ENCODE results near the gene DNAJB13.

The DNAJB13 gene

DNA sequence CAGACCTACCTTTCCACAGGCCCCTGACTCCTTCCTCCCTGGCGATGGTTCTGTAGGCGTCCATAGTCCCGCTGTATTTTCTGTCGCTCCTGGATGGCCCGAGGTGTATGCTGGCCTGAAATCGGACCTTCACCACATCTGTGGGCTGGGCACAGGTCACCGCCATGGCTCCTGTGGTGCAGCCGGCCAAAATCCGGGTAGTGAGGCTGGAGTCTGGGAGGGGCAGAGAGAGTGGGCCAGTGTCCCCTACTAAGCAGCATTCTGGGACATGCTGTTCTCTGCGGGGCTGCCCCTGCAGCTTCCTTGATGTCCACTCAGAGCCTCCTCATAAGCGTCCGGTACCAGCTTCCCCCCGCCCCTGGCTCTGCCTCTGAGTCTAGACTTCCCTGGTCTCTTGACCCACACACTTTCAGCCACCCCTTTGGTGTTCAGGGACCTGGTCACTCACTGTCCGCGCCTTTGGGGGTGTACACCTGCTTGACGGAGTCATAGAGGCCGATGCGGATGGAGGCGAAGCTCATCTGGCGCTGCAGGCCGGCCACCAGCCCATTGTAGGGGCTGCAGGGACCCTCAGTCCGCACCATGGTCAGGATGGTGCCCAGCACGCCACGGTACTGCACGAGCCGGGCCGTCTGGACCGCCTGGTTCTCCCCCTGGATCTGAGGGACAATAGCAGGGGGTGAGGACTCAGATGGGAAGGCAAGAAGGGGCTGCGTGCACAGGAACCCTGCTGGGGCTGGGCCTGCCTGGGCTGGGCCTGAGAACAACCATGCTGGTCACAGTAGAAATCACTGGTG lies 55.1 kb downstream of the DNAJB13 start:
- no peak for TF ChIP-seq TSHZ2 (CRISPR knock-in tag; IDR thresholded peaks at IDR 0.05)
- TF ChIP-seq RARB (CRISPR knock-in tag; IDR thresholded peaks at IDR 0.05), result no peak
- TF ChIP-seq GLIS3 (CRISPR knock-in tag; IDR thresholded peaks at IDR 0.05), result no peak
- TF ChIP-seq ESRRG (CRISPR knock-in tag; IDR thresholded peaks at IDR 0.05), result no peak
- TF ChIP-seq ZC3H10 (CRISPR knock-in tag; IDR thresholded peaks at IDR 0.05), result no peak
- TF ChIP-seq SNAI2 (CRISPR knock-in tag; IDR thresholded peaks at IDR 0.05), result no peak
- TF ChIP-seq BACH2 (CRISPR knock-in tag; IDR thresholded peaks at IDR 0.05; ENCODE audit: borderline replicate concordance), result no peak
- TF ChIP-seq ZFP3 (CRISPR knock-in tag; IDR thresholded peaks at IDR 0.05), result no peak
- no peak for TF ChIP-seq PPARA (CRISPR knock-in tag; IDR thresholded peaks at IDR 0.05; ENCODE audit: borderline replicate concordance)
- TF ChIP-seq ZFP30 (CRISPR knock-in tag; IDR thresholded peaks at IDR 0.05), result no peak
- TF ChIP-seq ISL1 (CRISPR knock-in tag; IDR thresholded peaks at IDR 0.05), result no peak
- TF ChIP-seq ZNF70 (CRISPR knock-in tag; IDR thresholded peaks at IDR 0.05), result no peak
- no peak for TF ChIP-seq TCF4 (CRISPR knock-in tag; IDR thresholded peaks at IDR 0.05; ENCODE audit: borderline replicate concordance)
- TF ChIP-seq, protein P1, sequence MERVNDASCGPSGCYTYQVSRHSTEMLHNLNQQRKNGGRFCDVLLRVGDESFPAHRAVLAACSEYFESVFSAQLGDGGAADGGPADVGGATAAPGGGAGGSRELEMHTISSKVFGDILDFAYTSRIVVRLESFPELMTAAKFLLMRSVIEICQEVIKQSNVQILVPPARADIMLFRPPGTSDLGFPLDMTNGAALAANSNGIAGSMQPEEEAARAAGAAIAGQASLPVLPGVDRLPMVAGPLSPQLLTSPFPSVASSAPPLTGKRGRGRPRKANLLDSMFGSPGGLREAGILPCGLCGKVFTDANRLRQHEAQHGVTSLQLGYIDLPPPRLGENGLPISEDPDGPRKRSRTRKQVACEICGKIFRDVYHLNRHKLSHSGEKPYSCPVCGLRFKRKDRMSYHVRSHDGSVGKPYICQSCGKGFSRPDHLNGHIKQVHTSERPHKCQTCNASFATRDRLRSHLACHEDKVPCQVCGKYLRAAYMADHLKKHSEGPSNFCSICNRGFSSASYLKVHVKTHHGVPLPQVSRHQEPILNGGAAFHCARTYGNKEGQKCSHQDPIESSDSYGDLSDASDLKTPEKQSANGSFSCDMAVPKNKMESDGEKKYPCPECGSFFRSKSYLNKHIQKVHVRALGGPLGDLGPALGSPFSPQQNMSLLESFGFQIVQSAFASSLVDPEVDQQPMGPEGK (CRISPR knock-in tag; IDR thresholded peaks at IDR 0.05; ENCODE audit: borderline replicate concordance), result no peak
- TF ChIP-seq ARNTL (CRISPR knock-in tag; IDR thresholded peaks at IDR 0.05; ENCODE audit: borderline replicate concordance, low read depth), result no peak
- ATAC-seq, result no peak

DNA sequence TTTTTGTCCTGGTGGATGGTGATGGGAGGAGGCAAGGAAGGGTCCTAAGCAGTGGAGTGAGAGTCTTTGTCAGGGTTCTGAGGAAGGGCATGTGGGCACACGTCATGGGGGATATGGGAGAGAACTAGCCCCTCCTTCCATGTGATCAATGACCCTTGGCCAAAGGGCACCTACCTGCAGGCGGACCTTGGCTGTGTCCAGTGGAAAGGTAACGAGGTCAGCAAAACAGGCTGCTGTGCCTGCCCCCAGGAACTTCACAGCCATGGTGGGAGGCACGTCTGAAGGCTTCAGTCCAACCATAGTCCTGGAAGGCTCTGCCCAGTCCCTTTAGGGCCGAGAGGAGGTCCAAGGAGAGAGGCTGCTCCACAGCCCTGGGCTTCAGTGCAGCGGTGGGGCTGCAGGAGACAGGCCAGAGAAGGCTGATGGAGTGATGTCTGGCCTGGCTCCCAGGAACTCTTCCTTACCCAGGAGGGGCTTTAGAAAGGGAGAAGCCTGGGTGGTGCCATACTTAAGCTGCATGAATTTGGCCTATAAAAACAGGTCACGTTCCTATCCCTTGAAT lies 56.0 kb downstream of the DNAJB13 start:
- no peak for TF ChIP-seq TSHZ2 (CRISPR knock-in tag; IDR thresholded peaks at IDR 0.05)
- TF ChIP-seq, protein P1 (CRISPR knock-in tag; IDR thresholded peaks at IDR 0.05; ENCODE audit: borderline replicate concordance), result no peak
- TF ChIP-seq ZFP30 (CRISPR knock-in tag; IDR thresholded peaks at IDR 0.05), result no peak
- no peak for TF ChIP-seq CSRNP3 (CRISPR knock-in tag; IDR thresholded peaks at IDR 0.05)
- TF ChIP-seq ARNTL (CRISPR knock-in tag; IDR thresholded peaks at IDR 0.05; ENCODE audit: borderline replicate concordance, low read depth), result no peak
- no peak for TF ChIP-seq SNAI2 (CRISPR knock-in tag; IDR thresholded peaks at IDR 0.05)
- no peak for TF ChIP-seq ESRRG (CRISPR knock-in tag; IDR thresholded peaks at IDR 0.05)
- TF ChIP-seq ZC3H10 (CRISPR knock-in tag; IDR thresholded peaks at IDR 0.05), result no peak
- no peak for TF ChIP-seq ZNF70 (CRISPR knock-in tag; IDR thresholded peaks at IDR 0.05)
- no peak for TF ChIP-seq POU6F1 (CRISPR knock-in tag; IDR thresholded peaks at IDR 0.05; ENCODE audit: borderline replicate concordance, low read depth)
- TF ChIP-seq CSDC2 (CRISPR knock-in tag; IDR thresholded peaks at IDR 0.05), result no peak
- ATAC-seq, result no peak

Measured in SK-N-SH treated with all-trans-retinoic acid at 6 μM for 48 hours (cell line).